Measurements from ENCODE around the gene ZNF593.

ZNF593 gene

GRCh38 chr1:26132834-26133167 is 36.9 kb upstream of the ZNF593 start:
- DNase-seq (ENCODE audit: low read depth) = no peak
- no peak overlapping the region for H3K4me3 ChIP-seq (ENCODE audit: low read length)
- TF ChIP-seq CTCF (IDR thresholded peaks at IDR 0.05; ENCODE audit: insufficient read depth, low read depth, low read length, missing control alignments) = no peak

- no peak for DNase-seq (ENCODE audit: low read depth)
- no peak for TF ChIP-seq CTCF (IDR thresholded peaks at IDR 0.05; ENCODE audit: insufficient read depth, low read depth, low read length, missing control alignments)
- H3K4me3 ChIP-seq (ENCODE audit: low read length) = no peak overlapping the region
Observed at GRCh38 chr1:26134466-26134865, 35.2 kb upstream of the ZNF593 start.

GRCh38 chr1:26138974-26139558 is 30.6 kb upstream of the ZNF593 start:
- no peak for TF ChIP-seq CTCF (IDR thresholded peaks at IDR 0.05; ENCODE audit: insufficient read depth, low read depth, low read length, missing control alignments)
- DNase-seq (ENCODE audit: low read depth) = no peak
- H3K4me3 ChIP-seq (ENCODE audit: low read length) = no peak overlapping the region

- TF ChIP-seq CTCF (IDR thresholded peaks at IDR 0.05; ENCODE audit: insufficient read depth, low read depth, low read length, missing control alignments) = no peak
- no peak overlapping the region for H3K4me3 ChIP-seq (ENCODE audit: low read length)
- DNase-seq (ENCODE audit: low read depth) = no peak
Observed at GRCh38 chr1:26142159-26142558, 27.5 kb upstream of the ZNF593 start.

- TF ChIP-seq CTCF (IDR thresholded peaks at IDR 0.05; ENCODE audit: insufficient read depth, low read depth, low read length, missing control alignments) = peak; percentile 75
- peak; percentile 89 for DNase-seq (ENCODE audit: low read depth)
- no peak overlapping the region for H3K4me3 ChIP-seq (ENCODE audit: low read length)
Observed at GRCh38 chr1:26145041-26145959, 24.4 kb upstream of the ZNF593 start.

- TF ChIP-seq CTCF (IDR thresholded peaks at IDR 0.05; ENCODE audit: insufficient read depth, low read depth, low read length, missing control alignments) = no peak
- DNase-seq (ENCODE audit: low read depth) = no peak
Observed at GRCh38 chr1:26145960-26146294, 23.8 kb upstream of the ZNF593 start.

GRCh38 chr1:26148887-26149286 is 20.8 kb upstream of the ZNF593 start:
- no peak for TF ChIP-seq CTCF (IDR thresholded peaks at IDR 0.05; ENCODE audit: insufficient read depth, low read depth, low read length, missing control alignments)
- no peak for DNase-seq (ENCODE audit: low read depth)
- H3K4me3 ChIP-seq (ENCODE audit: low read length) = no peak overlapping the region

More at GRCh38 chr1:26145960-26146294, 23.8 kb upstream of the ZNF593 start:
- H3K4me3 ChIP-seq (ENCODE audit: low read length) = no peak overlapping the region

All from epithelial cell of esophagus (primary cell).